Endometrium (tissue), 2 donors: ENCODE measurements around the gene CDSN.
"Not testable (repeated sequence)": the region's sequence is repeated elsewhere in the genome, so short reads cannot be mapped to it uniquely, and the experiment has no call there.

ENCODE experiments used
- FAIRE-seq: peaks from 2 replicates; lab custom pipeline; 2012; peaks lifted over from hg19 to GRCh38; lab: Jason Lieb, UNC
- donor health status: control.
- donor health status: control.

The CDSN gene

DNA sequence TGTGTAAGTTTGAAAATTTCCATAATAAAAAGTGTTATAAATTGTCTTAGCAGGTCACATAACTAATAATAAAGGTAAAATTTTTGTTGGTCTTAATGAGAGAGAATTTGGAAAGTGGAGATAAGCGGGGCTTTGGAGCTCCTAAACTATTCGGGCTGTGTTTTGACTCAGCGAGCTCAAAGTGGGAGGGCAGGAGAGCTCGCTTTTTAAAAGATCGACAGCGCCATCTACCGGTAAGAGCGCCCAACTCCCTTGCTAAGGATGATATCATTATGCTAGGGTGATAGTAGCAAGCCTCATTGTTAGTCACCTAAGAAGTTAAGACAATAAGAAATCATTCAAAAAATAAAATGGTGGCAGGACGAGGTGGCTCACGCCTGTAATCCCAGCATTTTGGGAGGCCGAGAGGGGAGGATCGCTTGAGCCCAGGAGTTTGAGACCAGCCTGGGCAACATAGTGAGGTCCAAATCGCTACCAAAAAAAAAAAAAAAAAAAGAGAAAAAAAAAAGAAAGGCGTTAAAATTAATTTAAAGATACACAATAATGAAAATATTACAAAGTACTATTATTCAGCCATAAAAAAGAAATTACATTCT, 32.7 kb downstream of the CDSN start:
- FAIRE-seq, result peak; percentile 90

DNA sequence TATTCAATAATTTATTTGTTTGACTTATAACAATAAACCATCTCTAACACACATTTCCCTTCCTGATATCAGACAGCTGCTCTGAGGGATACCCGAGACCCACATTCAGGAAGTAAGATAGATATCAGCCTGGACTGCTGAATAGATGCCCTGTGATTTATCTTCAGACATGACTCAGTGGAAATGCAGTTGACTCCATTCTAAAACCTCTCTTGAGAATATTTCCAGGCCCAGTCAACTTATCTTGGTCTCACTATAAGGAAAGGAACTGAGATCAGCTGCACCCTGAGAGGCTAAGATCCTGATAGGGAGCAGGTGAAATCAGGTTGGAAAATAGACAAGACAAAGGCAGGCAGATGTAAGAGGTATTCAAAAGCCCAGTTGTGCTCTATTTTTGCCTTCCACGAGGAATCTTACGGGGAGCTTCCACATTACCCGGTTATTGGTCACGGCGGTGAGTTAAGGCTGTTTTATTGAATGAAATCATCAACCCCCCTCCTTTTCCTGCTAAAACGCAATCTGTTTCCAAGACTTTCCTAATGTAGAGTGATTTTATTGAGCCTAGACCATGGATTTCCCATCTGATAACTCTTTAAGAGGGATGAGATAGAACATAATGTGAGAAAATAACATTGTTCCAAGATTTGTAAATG, 33.3 kb downstream of the CDSN start:
- FAIRE-seq, result no peak

- no peak for FAIRE-seq
Observed at GRCh38 chr6:31083742-31084354, 36.4 kb downstream of the CDSN start.

DNA sequence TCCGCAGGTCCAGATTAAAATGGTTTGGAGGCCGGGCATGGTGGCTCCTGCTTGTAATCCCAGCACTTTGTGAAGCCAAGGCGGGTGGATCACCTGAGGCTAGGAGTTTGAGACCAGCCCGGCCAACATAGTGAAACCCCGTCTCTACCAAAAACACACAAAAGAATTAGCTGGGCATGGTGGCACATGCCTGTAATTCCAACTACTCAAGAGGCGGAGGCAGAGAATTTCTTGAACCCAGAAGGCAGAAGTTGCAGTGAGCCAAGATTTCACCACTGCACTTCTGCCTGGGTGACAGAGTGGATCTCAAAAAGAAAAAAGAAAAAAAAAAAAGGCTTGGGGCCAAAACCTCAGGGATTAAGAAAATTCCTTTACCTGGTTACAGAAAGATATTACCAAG, 38.4 kb downstream of the CDSN start:
- FAIRE-seq, result no peak

GRCh38 chr6:31079656-31080261, 40.5 kb downstream of the CDSN start:
- peak; percentile 26 for FAIRE-seq

GRCh38 chr6:31076611-31077010, 43.6 kb downstream of the CDSN start:
- FAIRE-seq, result no peak

DNA sequence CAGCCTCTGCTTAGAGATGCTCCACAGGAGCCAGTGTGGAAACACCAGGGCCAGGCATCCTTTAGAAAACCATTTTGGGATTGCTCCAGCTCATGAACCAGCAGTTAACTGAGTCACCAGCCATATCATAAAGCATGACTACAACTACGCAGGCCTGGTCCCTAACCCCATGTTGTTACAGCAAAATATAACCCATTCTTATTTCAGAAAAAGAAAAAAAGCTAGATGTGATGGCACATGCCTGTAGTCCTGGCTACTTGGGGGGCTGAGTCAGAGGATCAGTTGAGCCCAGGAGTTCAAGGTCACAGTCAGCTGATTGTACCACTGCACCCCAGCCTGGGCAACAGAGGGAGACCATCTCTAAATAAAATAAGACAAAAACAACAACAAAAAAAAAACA, 44.7 kb downstream of the CDSN start:
- no peak for FAIRE-seq

DNA sequence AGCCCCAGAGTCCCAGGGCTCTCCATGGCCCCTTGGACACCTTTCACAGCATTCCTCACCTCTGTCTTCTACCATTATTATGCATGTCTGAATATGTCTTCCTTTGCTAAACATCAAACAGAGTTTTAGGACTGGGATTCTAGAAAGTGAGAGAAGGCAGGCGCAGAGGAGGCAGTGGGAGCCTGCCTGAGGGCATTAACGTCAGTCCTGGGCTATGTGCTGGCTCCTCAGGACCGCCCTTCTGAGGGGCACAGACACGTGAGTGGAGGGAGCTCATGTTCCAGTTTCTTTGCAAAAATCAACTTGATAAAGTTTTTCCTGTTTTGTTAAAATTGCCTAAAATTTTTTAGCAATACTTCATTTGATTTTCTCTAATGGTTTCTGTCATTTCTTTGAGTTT, 45.8 kb downstream of the CDSN start:
- no peak for FAIRE-seq

GRCh38 chr6:31070711-31071197, 49.5 kb downstream of the CDSN start:
- no peak for FAIRE-seq

DNA sequence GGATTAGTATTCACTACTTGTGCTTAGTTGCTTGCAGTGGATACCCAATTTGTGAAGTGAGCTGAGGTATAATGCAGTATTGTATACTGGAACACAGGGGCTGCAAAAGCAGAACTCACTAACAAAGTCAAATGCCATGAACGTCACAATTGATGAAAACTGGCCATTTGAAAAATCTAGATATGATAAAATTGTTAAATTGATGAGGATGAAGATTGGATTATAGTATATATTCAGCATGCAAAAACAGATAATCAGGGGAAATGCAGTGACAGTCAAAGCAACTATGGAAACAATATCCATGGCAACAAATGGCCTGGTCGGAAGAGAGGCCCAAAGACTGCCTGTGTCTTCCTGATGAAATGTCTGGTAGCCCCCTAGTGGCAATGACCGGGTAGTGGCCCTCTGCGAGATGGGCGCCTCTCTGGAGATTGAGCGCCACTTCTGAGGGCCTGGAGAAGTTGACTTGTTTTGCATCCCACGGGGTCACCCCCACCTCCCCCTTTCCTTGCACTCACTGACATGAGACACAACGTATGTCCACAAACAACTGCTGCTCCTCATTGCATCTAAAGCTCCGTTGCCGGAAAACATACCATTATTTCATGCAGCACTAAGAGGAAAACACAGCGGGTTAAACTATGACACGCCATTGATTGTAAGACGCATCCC, 51.4 kb downstream of the CDSN start:
- FAIRE-seq, result no peak

DNA sequence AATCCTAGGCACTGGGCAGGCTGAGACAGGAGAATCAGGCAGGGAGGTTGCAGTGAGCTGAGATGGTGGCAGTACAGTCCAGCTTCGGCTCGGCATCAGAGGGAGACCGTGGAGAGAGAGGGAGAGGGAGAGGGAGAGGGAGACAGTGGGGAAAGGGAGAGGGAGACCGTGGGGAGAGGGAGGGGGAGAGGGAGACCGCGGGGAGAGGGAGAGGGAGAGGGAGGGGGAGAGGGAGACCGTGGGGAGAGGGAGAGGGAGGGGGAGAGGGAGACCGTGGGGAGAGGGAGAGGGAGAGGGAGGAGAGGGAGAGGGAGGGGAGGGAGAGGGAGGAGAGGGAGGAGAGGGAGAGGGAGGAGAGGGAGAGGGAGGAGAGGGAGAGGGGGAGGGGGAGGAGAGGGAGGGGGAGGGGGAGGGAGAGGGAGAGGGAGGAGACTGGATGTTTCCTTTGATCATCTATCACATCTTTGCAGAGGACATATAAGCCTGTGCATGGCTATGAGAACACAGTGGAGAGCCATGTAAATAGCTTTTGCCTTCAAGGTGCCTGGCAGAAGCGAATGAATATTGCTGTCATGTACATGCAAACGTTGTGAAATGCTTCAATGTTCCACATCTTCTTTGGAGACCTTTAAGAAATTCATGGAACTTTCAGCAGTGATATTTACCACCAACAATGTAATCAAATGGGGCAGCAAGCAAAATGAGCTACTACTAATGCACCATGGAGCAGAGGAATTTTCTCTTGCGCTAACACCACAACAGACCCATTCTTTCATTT, 52.2 kb downstream of the CDSN start:
- FAIRE-seq, result not testable (repeated sequence)

GRCh38 chr6:31067028-31067427, 53.2 kb downstream of the CDSN start:
- FAIRE-seq, result not testable (repeated sequence)

GRCh38 chr6:31065556-31065955, 54.7 kb downstream of the CDSN start:
- no peak for FAIRE-seq
